Skeletal muscle satellite cell (primary cell): ENCODE results near the gene MCC.
"Not testable (repeated sequence)": the region's sequence is repeated elsewhere in the genome, so short reads cannot be mapped to it uniquely, and the experiment has no call there.

ENCODE experiments used
- H3K27me3 ChIP-seq: 2 replicates; pipeline ENCODE4 v1.7.0; 2013; ENCODE audit warnings: low read length; ENCODE audit not compliant: control insufficient read depth, insufficient read depth
- H3K36me3 ChIP-seq: 2 replicates; pipeline ENCODE4 v1.7.0; 2013; ENCODE audit warnings: mild to moderate bottlenecking, control low read depth, low read length; ENCODE audit not compliant: insufficient read depth
- H3K4me1 ChIP-seq: 2 replicates; pipeline ENCODE4 v1.7.0; 2013; ENCODE audit warnings: low read length; ENCODE audit not compliant: control insufficient read depth, insufficient read depth
- H3K4me2 ChIP-seq: 2 replicates; pipeline ENCODE4 v1.7.0; 2013; ENCODE audit warnings: mild to moderate bottlenecking, low read length
- H3K4me3 ChIP-seq: 2 replicates; pipeline ENCODE4 v1.7.0; 2013; ENCODE audit warnings: low read length
- H3K9ac ChIP-seq: 2 replicates; pipeline ENCODE4 v1.7.0; 2013; ENCODE audit warnings: mild to moderate bottlenecking, low read depth, low read length, moderate library complexity
- H3K9me3 ChIP-seq: replicated peaks from 2 replicates; pipeline ENCODE4 v1.7.0; 2013; ENCODE audit warnings: mild to moderate bottlenecking, control low read depth, low read length

MCC gene

GRCh38 chr5:113076649-113077048 lies 411.6 kb downstream of the MCC start:
- not testable (repeated sequence) for H3K4me2 ChIP-seq, H3K4me1 ChIP-seq, H3K4me3 ChIP-seq, H3K9me3 ChIP-seq, H3K27me3 ChIP-seq, H3K9ac ChIP-seq, H3K36me3 ChIP-seq

GRCh38 chr5:113075019-113075418 lies 413.2 kb downstream of the MCC start:
- Histone ChIP-seq H3K4me3 (no peak overlapping the region), H3K4me2 (no peak overlapping the region), H3K9ac (no peak overlapping the region), H3K9me3 (no peaks in the 10 kb centered on the region), H3K4me1 (no peaks in the 10 kb centered on the region), H3K36me3 (no peaks in the 10 kb centered on the region), H3K27me3 (no peaks in the 10 kb centered on the region)

- not testable (repeated sequence) for H3K36me3 ChIP-seq, H3K27me3 ChIP-seq, H3K9me3 ChIP-seq, H3K9ac ChIP-seq, H3K4me1 ChIP-seq, H3K4me2 ChIP-seq, H3K4me3 ChIP-seq
Observed at GRCh38 chr5:113073629-113074034, 414.6 kb downstream of the MCC start.

- Histone ChIP-seq H3K4me1 (no peaks in the 10 kb centered on the region), H3K9ac (no peak overlapping the region), H3K4me2 (no peak overlapping the region), H3K36me3 (no peaks in the 10 kb centered on the region), H3K27me3 (no peaks in the 10 kb centered on the region), H3K9me3 (no peaks in the 10 kb centered on the region), H3K4me3 (no peak overlapping the region)
Observed at GRCh38 chr5:113071401-113071800, 416.9 kb downstream of the MCC start.

- H3K9ac ChIP-seq, result no peak overlapping the region
- no peaks in the 10 kb centered on the region for H3K4me1 ChIP-seq
- H3K4me2 ChIP-seq, result no peak overlapping the region
- no peaks in the 10 kb centered on the region for H3K27me3 ChIP-seq
- no peak overlapping the region for H3K4me3 ChIP-seq
- H3K9me3 ChIP-seq, result no peaks in the 10 kb centered on the region
- no peaks in the 10 kb centered on the region for H3K36me3 ChIP-seq
Observed at GRCh38 chr5:113070901-113071300, 417.4 kb downstream of the MCC start.

- Histone ChIP-seq H3K4me1 (peaks cover 8% of the 10 kb centered on the region), H3K36me3 (no peaks in the 10 kb centered on the region), H3K27me3 (no peaks in the 10 kb centered on the region), H3K4me3 (no peak overlapping the region), H3K4me2 (no peak overlapping the region), H3K9ac (no peak overlapping the region), H3K9me3 (no peaks in the 10 kb centered on the region)
Observed at GRCh38 chr5:113068559-113068958, 419.7 kb downstream of the MCC start.

- H3K9me3 ChIP-seq, result no peaks in the 10 kb centered on the region
- H3K4me1 ChIP-seq, result peaks cover 16% of the 10 kb centered on the region
- no peak overlapping the region for H3K4me3 ChIP-seq
- H3K9ac ChIP-seq, result no peak overlapping the region
- no peaks in the 10 kb centered on the region for H3K36me3 ChIP-seq
- no peak overlapping the region for H3K4me2 ChIP-seq
- H3K27me3 ChIP-seq, result no peaks in the 10 kb centered on the region
Observed at GRCh38 chr5:113067635-113068344, 420.5 kb downstream of the MCC start.

GRCh38 chr5:113065626-113066025 lies 422.6 kb downstream of the MCC start:
- no peaks in the 10 kb centered on the region for H3K9me3 ChIP-seq

GRCh38 chr5:113064806-113065205 lies 423.4 kb downstream of the MCC start:
- no peaks in the 10 kb centered on the region for H3K9me3 ChIP-seq
- H3K4me3 ChIP-seq, result no peak overlapping the region
- peaks cover 33% of the 10 kb centered on the region for H3K4me1 ChIP-seq
- H3K27me3 ChIP-seq, result no peaks in the 10 kb centered on the region
- no peak overlapping the region for H3K4me2 ChIP-seq
- H3K9ac ChIP-seq, result no peak overlapping the region
- no peaks in the 10 kb centered on the region for H3K36me3 ChIP-seq

More at GRCh38 chr5:113065626-113066025, 422.6 kb downstream of the MCC start:
- no peak overlapping the region for H3K4me3 ChIP-seq
- no peak overlapping the region for H3K4me2 ChIP-seq
- no peaks in the 10 kb centered on the region for H3K36me3 ChIP-seq
- peaks cover 32% of the 10 kb centered on the region for H3K4me1 ChIP-seq
- H3K27me3 ChIP-seq, result no peaks in the 10 kb centered on the region
- H3K9ac ChIP-seq, result no peak overlapping the region

- peak overlapping the region; percentile 0 for H3K4me2 ChIP-seq
- H3K4me1 ChIP-seq, result peaks cover 42% of the 10 kb centered on the region
- no peaks in the 10 kb centered on the region for H3K9me3 ChIP-seq
- H3K4me3 ChIP-seq, result no peak overlapping the region
- H3K9ac ChIP-seq, result peak overlapping the region; percentile 28
- no peaks in the 10 kb centered on the region for H3K36me3 ChIP-seq
- H3K27me3 ChIP-seq, result no peaks in the 10 kb centered on the region
Observed at GRCh38 chr5:113063927-113064326, 424.3 kb downstream of the MCC start.

- no peak overlapping the region for H3K4me3 ChIP-seq
- no peaks in the 10 kb centered on the region for H3K36me3 ChIP-seq
- H3K9me3 ChIP-seq, result no peaks in the 10 kb centered on the region
- peaks cover 44% of the 10 kb centered on the region for H3K4me1 ChIP-seq
- H3K27me3 ChIP-seq, result no peaks in the 10 kb centered on the region
- peak overlapping the region; percentile 24 for H3K4me2 ChIP-seq
- H3K9ac ChIP-seq, result peak overlapping the region; percentile 30
Observed at GRCh38 chr5:113062869-113063508, 425.3 kb downstream of the MCC start.
